A673 (cell line): Measurements from ENCODE around the gene ATG12.

Experiments used
- CTCF ChIP-seq: fragments of 300-800, 200-600 bp; sonication (generic); conservative IDR thresholded peaks from 2 replicates; pipeline ENCODE4 v1.5.1; 2017; ENCODE audit warnings: low read depth, mild to moderate bottlenecking, antibody characterized with exemption, low read length, moderate library complexity, mixed read lengths
- EZH2 ChIP-seq: fragments of 200-600 bp; sonication (generic); IDR thresholded peaks from 2 replicates; pipeline ENCODE4 v1.6.1; 2017; ENCODE audit warnings: borderline replicate concordance, low read depth, mild to moderate bottlenecking, mixed read lengths, antibody characterized with exemption, low read length; ENCODE audit not compliant: poor library complexity, severe bottlenecking

GRCh38 chr5:115815006-115815692 is 26.2 kb downstream of the ATG12 start:
- TF ChIP-seq CTCF, result no peak
- TF ChIP-seq EZH2, result no peak
